Esophagus muscularis mucosa (tissue), 4 donors: ENCODE results near the gene RAB42.

ENCODE experiments used
- CTCF ChIP-seq, 3 experiments: fragments of 200-600 bp in 2 of 3; fragments of 450-650 bp in 1 of 3; sonication (generic) in 2 of 3; IDR thresholded peaks; one replicate each; pipeline ENCODE4 v1.5.1; 2017 to 2019; ENCODE audit warnings: antibody characterized with exemption in 3 of 3, mild to moderate bottlenecking in 2 of 3, moderate library complexity in 1 of 3
- EP300 ChIP-seq: sonication (generic); formaldehyde crosslinking; IDR thresholded peaks from one replicate; pipeline ENCODE4 v1.6.1; 2017; ENCODE audit warnings: antibody characterized with exemption
- POLR2A ChIP-seq: fragments of 450-650 bp; IDR thresholded peaks from one replicate; pipeline ENCODE4 v1.6.1; 2017; ENCODE audit warnings: antibody characterized with exemption, moderate library complexity, mild to moderate bottlenecking, low read depth

DNA sequence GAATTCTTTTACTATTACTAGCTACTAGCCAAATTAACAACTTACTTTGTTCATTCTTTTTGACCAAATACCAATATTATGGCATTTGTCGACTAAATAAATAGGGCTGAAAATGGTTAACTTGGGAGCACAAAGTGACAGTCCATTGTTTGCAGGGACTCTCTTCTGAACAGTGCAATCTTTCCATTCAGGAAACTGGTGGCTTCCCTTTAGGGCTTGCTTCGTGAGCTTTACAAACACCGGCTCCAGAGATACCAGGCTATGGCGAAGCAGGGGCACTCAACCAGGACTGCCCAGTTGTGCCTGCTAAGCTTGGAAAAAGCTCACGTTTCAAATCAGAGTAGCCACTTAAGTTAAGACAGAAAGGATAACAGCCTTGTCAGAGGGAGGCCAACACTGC is 12.3 kb downstream of the RAB42 start:
- TF ChIP-seq CTCF (IDR thresholded peaks at IDR 0.05): no peak
- TF ChIP-seq POLR2A: no peak
- TF ChIP-seq EP300: no peak
